Endothelial cell (in vitro differentiated cells): ENCODE data around the gene FARP2. TPM values are rescaled to one million over a fixed set of nuclear protein-coding genes. Genes with fewer than 3 reads are reported as not detected.

ENCODE experiments used
- DNase-seq: peaks from one replicate; pipeline ENCODE4 v3.0.0; 2021; ENCODE audit warnings: low spot score
- H3K27ac Mint-ChIP-seq: one replicate; pipeline ENCODE4 v1.8.0; 2021; ENCODE audit warnings: mixed read lengths, inconsistent platforms; ENCODE audit not compliant: unreplicated experiment
- H3K27me3 Mint-ChIP-seq: one replicate; pipeline ENCODE4 v1.8.0; 2021; ENCODE audit warnings: mild to moderate bottlenecking, moderate library complexity, mixed read lengths, inconsistent platforms; ENCODE audit not compliant: unreplicated experiment
- H3K36me3 Mint-ChIP-seq: one replicate; pipeline ENCODE4 v1.8.0; 2021; ENCODE audit warnings: mild to moderate bottlenecking, low read depth, mixed read lengths, inconsistent platforms; ENCODE audit not compliant: unreplicated experiment
- H3K4me1 Mint-ChIP-seq: one replicate; pipeline ENCODE4 v1.8.0; 2021; ENCODE audit warnings: mild to moderate bottlenecking, mixed read lengths, inconsistent platforms; ENCODE audit not compliant: unreplicated experiment
- H3K4me3 Mint-ChIP-seq: one replicate; pipeline ENCODE4 v1.8.0; 2021; ENCODE audit warnings: mild to moderate bottlenecking, mixed read lengths, inconsistent platforms; ENCODE audit not compliant: unreplicated experiment
- H3K9me3 Mint-ChIP-seq: one replicate; pipeline ENCODE4 v1.8.0; 2021; ENCODE audit warnings: mixed read lengths, inconsistent platforms; ENCODE audit not compliant: unreplicated experiment
- CTCF ChIP-seq: fragments of 200-600 bp; sonication (generic); IDR thresholded peaks from one replicate; pipeline ENCODE4 v1.5.0; 2021; ENCODE audit warnings: antibody characterized with exemption; ENCODE audit not compliant: unreplicated experiment
- total RNA-seq: library from RNA; stranded (reverse); fragmentation: NEBNext Ultra II Directional; extraction: Animal tissue kit (Norgen Biotek cat#: 25700); gene quantifications from one replicate; pipeline ENCODE4 v1.2.1, GENCODE V29; 2021; ENCODE audit not compliant: unreplicated experiment

Gene FARP2
- total RNA-seq, 1 donor from 2014 or later = 19.1 TPM

- TF ChIP-seq CTCF = no peak
- Mint-ChIP-seq H3K36me3 (peaks cover 10% of the 10 kb centered on the region), H3K4me3 (peak overlapping the region; percentile 28), H3K27me3 (peaks cover 3% of the 10 kb centered on the region), H3K27ac (peak overlapping the region; percentile 25), H3K4me1 (peaks cover 46% of the 10 kb centered on the region), H3K9me3 (no peaks in the 10 kb centered on the region)
- no peak for DNase-seq
Measured at GRCh38 chr2:241320394-241320793, 35.7 kb upstream of the FARP2 start.

GRCh38 chr2:241321033-241321432 is 35.1 kb upstream of the FARP2 start:
- peaks cover 10% of the 10 kb centered on the region for H3K36me3 Mint-ChIP-seq
- peaks cover 3% of the 10 kb centered on the region for H3K27me3 Mint-ChIP-seq
- H3K27ac Mint-ChIP-seq = peak overlapping the region; percentile 81
- no peak for TF ChIP-seq CTCF
- H3K9me3 Mint-ChIP-seq = no peaks in the 10 kb centered on the region
- no peak overlapping the region for H3K4me3 Mint-ChIP-seq
- H3K4me1 Mint-ChIP-seq = peaks cover 45% of the 10 kb centered on the region
- no peak for DNase-seq

- peaks cover 7% of the 10 kb centered on the region for H3K36me3 Mint-ChIP-seq
- peak overlapping the region; percentile 56 for H3K4me3 Mint-ChIP-seq
- no peaks in the 10 kb centered on the region for H3K9me3 Mint-ChIP-seq
- no peak for TF ChIP-seq CTCF
- H3K27me3 Mint-ChIP-seq = peaks cover 1% of the 10 kb centered on the region
- H3K4me1 Mint-ChIP-seq = peaks cover 41% of the 10 kb centered on the region
- H3K27ac Mint-ChIP-seq = peak overlapping the region; percentile 81
- no peak for DNase-seq
Measured at GRCh38 chr2:241321886-241322285, 34.2 kb upstream of the FARP2 start.

- peaks cover 25% of the 10 kb centered on the region for H3K4me1 Mint-ChIP-seq
- no peaks in the 10 kb centered on the region for H3K9me3 Mint-ChIP-seq
- H3K27ac Mint-ChIP-seq = peak overlapping the region; percentile 68
Measured at GRCh38 chr2:241323778-241324177, 32.3 kb upstream of the FARP2 start.

GRCh38 chr2:241324775-241325174 is 31.3 kb upstream of the FARP2 start:
- H3K36me3 Mint-ChIP-seq = peaks cover 19% of the 10 kb centered on the region
- no peak overlapping the region for H3K27ac Mint-ChIP-seq
- H3K4me1 Mint-ChIP-seq = peaks cover 19% of the 10 kb centered on the region

More at GRCh38 chr2:241323778-241324177, 32.3 kb upstream of the FARP2 start:
- no peaks in the 10 kb centered on the region for H3K27me3 Mint-ChIP-seq
- no peak for TF ChIP-seq CTCF
- peaks cover 15% of the 10 kb centered on the region for H3K36me3 Mint-ChIP-seq
- no peak for DNase-seq
- H3K4me3 Mint-ChIP-seq = no peak overlapping the region

More at GRCh38 chr2:241324775-241325174, 31.3 kb upstream of the FARP2 start:
- H3K4me3 Mint-ChIP-seq = no peak overlapping the region
- no peaks in the 10 kb centered on the region for H3K27me3 Mint-ChIP-seq
- no peak for TF ChIP-seq CTCF
- no peak for DNase-seq
- H3K9me3 Mint-ChIP-seq = no peaks in the 10 kb centered on the region
